Fibroblast of gingiva (primary cell): Measurements from ENCODE around the gene CRTAP.
A peak's percentile ranks its signal among the peaks of the same experiment; 100 is the strongest.
"Not testable (repeated sequence)": the region's sequence is repeated elsewhere in the genome, so short reads cannot be mapped to it uniquely, and the experiment has no call there.

Source experiments
- DNase-seq: peaks from one replicate; pipeline ENCODE4 v3.0.0-alpha.2; 2011; ENCODE audit warnings: low read depth

CRTAP gene

DNA sequence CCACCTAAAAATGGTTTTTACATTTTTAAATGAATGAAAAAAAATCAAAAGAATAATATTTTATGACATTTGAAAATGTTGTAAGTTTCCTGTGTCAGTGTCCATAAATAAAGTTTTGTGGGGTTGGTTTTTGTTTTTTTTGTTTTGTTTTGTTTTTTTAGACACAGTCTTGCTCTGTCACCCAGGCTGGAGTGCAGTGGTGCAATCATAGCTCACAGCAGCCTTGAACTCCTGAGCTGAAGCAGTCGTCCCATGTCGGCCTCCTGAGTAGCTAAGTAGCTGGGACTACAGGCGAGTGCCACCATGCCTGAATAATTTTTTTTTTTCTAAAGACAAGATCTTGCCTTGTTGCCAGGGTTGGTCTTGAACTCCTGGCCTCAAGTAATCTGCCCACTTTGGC, 14.1 kb upstream of the CRTAP start:
- DNase-seq, result no peak

DNA sequence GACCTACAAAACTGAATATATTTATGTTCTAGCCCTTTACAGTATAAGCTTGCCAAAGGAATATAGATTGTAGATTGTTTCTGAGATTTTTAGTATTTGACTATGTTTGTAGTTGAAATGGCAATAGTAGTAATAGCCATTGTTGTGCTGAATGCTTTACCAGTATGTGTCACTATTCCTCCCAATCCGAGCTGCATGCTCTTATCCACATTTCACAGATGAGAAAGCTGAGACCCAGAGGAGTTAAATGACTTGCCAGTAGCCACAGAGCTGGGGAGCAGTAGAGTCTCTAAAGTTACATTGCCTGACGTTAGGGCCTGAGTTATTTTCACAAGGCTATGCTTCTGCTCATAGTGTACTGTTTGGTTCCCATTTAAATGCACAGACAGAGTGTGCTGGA, 13.6 kb upstream of the CRTAP start:
- DNase-seq, result no peak

DNA sequence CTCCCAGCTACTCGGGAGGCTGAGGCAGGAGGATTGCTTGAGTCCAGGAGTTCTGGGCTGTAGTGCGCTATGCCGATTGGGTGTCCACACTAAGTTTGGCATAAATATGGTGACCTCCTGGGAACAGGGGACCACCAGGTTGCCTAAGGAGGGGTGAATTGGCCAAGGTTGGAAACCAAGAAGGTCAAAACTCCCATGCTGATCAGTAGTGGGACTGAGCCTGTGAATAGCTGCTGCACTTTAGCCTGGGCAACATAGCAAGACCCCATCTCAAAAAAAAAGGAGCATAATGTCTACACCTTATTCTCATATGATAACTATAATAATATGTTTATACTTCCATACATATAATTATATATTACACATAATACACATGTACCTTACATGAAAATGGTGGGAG, 10.8 kb upstream of the CRTAP start:
- no peak for DNase-seq

DNA sequence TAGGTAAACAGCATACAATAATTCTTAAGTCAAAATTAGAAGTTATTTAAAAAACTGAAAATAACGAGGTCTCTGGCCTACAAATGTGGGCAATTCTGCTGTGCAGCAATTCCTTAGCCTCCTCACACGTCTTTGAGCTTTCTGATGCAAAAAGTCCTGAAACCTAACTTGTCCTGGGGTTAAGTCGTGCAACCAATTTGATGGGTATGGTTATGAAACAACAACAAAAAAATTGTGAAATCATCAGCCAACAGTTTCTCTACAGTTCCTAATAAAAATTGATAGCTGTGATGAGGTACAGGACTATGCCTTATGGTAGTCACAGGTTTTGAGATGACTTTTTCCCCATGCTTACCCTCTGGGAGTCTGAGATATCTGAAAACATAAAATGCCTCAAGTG, 10.3 kb upstream of the CRTAP start:
- no peak for DNase-seq

- no peak for DNase-seq
Measured at GRCh38 chr3:33104803-33105202, 9.0 kb upstream of the CRTAP start.

- DNase-seq, result no peak
Measured at GRCh38 chr3:33105341-33105948, 8.4 kb upstream of the CRTAP start.

GRCh38 chr3:33106854-33107253, 7.0 kb upstream of the CRTAP start:
- not testable (repeated sequence) for DNase-seq

DNA sequence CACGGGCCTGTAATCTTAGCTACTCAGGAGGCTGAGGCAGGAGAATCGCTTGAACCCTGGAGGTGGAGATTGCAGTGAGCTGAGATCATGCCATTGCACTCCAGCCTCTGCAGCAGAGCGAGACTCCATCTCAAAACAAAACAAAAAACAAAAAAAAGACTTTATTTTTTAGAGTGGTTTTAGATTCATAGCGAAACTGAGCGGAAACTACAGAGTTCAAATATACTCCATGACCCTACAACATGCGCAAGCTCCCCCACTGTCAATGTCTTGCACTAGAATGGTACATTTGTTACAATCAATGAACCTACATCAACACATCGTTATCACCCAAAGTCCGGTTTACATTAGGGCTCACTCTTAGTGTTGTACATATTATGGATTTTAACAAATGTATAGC, 2.2 kb upstream of the CRTAP start:
- DNase-seq, result no peak

DNA sequence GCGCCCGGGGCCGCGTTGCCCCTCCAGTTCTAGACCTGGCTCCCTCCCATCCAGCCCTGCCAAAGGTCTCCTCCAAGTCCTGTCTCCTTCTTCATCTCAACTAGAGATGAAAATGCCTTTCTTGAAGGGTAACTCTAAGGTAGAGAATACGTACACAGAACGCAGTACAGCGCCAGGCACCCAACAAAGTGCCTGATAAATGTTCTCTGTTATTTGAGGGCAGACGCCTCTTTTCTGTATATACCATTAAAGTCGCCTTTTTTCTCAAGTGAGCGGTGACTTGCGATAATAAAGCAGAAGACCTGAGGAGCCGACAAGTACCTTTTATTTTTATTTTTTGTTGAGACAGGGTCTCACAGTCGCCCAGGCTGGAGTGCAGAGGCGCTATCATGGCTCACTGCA, 809 bp downstream of the CRTAP start:
- DNase-seq, result no peak

- peak; percentile 94 for DNase-seq
Measured at GRCh38 chr3:33115024-33115768, 1.4 kb downstream of the CRTAP start.

DNA sequence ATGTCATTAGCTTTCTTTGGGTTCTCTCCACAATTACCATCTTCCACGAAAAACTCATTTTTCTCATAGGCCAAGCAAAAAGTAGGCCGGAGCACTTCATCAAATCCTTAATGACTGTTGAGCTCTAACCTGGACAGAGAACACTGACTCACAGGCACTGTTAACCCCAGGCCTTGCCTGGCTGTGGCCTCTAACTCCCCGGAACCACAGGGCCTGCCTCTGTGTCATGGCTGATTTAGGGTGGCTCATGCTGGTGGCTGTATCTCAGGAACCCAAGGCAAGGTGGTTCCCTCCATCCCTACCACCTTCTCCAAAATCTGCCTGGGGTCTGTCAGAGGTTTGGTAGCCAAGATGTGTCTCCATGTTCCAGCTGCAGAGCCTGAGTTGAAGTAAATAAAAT, 3.6 kb downstream of the CRTAP start:
- no peak for DNase-seq

DNA sequence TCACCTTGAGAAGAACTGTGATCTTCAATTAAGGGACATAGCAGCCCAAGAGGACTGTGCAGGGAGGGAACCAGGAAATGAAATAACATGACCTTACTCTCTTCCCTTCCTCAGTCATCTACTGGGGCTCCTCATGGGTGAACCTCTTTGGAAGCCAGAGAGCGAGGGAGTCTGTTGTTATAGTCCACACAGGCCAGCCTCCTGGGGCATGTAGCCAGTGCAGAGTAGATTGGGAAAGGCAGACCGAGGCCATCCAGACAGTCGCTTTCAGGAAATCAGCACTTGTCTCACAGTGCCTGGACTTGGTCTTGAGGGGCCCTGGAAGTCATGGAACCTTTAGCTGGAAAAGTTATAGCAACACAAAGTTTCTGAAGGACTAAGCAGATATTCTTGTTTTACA, 6.1 kb downstream of the CRTAP start:
- no peak for DNase-seq

DNA sequence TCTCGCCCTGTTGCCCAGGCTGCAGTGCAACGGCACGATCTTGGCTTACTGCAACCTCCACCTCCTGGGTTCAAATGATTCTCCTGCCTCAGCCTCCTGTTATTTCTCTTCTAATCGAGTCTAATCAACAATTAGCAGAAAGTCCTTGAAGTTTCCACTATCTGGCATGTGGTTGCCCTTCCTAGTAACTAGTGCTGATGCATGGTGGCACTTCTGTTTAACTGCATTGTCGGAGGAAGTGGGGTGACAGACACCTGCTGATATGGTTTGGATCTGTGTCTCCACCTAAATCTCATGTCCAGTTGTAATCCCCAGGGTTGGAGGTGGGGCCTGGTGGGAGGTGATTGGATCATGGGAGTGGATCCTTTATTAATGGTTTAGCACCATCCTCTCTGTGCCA, 9.2 kb downstream of the CRTAP start:
- DNase-seq, result no peak

DNA sequence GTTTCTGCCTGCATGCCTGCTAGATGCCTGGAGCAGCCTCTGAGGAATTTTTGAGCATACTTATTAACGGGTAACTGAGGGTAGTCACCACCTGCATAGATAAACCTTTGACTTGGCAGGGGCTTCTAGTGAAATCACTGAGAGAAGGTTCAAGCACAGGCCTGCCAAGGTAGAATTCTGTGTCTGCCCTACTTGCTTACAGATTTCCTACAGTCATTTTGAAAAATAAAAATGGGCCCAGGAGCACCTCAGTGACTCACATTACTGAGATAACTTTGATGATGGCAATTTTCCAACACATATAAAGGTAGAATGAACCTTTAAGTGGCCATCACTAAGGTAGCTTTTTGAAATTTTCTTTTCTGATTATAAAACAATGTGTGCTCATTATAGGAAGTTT, 10.8 kb downstream of the CRTAP start:
- DNase-seq, result no peak

DNA sequence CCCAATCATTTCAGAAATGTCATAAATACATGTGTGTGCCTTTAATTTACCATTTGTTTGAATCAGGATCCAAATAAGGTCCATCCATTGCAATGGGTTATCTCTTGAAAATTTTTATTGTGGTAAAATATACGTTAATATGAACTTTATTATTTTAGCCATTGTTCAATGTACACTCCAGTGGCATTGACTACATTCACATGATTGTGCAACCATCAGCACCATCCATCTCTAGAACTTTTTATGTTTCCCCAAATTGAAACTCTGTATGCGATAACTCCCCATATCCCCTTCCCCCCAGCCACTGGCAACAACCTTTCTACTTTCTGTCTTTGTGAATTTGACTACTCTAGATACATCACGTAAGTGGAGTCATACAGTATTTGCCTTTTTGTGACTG, 12.0 kb downstream of the CRTAP start:
- no peak for DNase-seq

- DNase-seq, result no peak
Measured at GRCh38 chr3:33128706-33129105, 14.9 kb downstream of the CRTAP start.

DNA sequence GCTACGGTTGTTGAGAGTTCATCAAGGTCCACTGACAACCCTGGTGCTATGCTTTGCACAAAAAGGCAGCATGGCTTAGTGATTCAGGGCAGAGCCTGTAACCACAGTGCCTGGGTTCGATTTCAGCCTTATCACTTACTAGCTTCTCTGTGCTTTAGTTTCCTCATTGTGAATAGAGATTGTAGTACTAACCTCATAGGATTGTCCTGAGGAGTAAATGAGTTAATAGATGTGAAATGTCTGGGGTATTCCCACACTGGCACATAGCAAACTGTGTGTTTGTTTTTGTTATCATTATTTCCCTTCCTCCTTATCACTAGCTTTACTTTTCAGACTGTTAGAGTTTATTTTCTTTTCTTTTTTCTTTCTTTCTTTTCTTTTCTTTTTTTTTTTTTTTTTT, 16.3 kb downstream of the CRTAP start:
- no peak for DNase-seq

- DNase-seq, result peak; percentile 61
Measured at GRCh38 chr3:33131331-33132018, 17.7 kb downstream of the CRTAP start.

DNA sequence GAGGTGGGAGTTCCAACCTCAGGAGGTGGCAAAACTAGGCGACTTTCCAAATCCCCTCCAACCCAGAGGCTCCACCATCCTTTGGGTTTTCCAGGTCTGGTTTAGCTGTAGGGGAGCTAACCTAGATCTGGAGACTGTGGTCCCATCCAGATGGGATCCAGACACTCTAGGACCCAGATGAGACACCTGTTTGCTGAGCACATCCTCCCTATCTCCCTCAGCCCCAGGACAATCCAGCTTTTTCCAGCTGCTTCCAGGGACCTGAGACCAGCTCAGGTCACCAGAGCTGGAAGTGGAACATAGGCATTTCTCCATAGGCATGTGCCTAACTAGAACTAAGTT, 18.2 kb downstream of the CRTAP start:
- DNase-seq, result no peak

DNA sequence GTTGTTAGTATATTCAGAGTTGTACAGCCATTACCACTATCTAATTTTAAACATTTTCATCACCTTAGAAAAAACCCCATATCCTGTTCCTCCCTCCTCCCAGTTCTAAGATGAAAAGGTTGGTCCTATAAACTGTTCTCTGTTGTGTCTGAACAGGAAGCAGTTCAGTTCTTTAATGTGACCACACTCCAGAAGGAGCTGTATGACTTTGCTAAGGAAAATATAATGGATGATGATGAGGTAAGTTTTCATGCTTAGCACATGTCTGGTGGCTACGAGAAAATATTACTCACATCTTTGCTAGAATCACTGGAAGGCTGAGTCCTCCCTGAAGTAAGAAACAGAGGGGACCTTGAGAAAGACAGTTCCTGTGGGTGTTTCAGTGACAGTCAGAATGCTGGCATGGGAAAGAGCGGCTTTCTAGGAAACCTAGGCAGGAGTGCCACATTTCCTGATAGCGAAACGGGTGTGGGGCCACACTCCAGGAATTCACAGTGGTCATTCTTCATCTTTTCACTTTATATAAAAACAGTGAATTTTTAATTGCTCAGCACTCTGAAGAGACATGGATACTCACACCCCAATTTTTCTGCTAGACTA, 20.3 kb downstream of the CRTAP start:
- DNase-seq, result no peak

GRCh38 chr3:33137691-33138090, 23.9 kb downstream of the CRTAP start:
- DNase-seq, result no peak

GRCh38 chr3:33139006-33139623, 25.3 kb downstream of the CRTAP start:
- not testable (repeated sequence) for DNase-seq

DNA sequence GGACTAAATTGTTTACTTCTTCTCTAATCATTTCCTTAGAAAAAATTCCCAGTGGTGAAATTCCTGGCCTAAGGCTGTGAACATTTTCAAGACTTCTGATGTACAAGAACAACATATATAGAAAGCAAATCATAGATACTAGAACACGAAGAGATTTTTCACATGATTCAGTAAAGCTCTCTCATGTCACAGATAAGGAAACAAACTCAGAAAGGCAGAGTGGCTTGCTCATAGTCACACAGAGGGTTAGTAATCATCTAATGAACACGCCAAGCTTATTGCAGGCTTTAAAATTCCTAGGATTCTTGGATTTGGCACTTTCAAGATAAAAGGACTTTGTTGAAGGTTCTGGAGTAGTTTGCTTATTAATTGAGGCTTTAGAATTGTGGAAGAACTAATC, 26.2 kb downstream of the CRTAP start:
- DNase-seq, result peak; percentile 25
